Vagina (tissue), 2 donors: Measurements from ENCODE around the gene NUTM1. TPM values are rescaled to one million over a fixed set of nuclear protein-coding genes. Genes with fewer than 3 reads are reported as not detected.

Experiments used
- DNase-seq, 2 donors: peaks; one replicate each; pipeline ENCODE4 v3.0.0-alpha.2; 2017; ENCODE audit errors: extremely low spot score in 2 of 2
- H3K27ac ChIP-seq: fragments of 200-600 bp; sonication (generic); one replicate; pipeline ENCODE4 v1.5.1; 2019
- H3K27me3 ChIP-seq: fragments of 200-600 bp; sonication (generic); one replicate; pipeline ENCODE4 v1.5.1; 2019
- H3K36me3 ChIP-seq, 2 donors: fragments of 200-600 bp; sonication (generic); one replicate each; pipeline ENCODE4 v1.5.1; 2017 to 2019
- H3K4me1 ChIP-seq: fragments of 200-600 bp; sonication (generic); one replicate; pipeline ENCODE4 v1.5.1; 2019
- H3K4me3 ChIP-seq, 2 donors: fragments of 200-600 bp; sonication (generic); 1 replicate in 1 of 2; 2 replicates in 1 of 2; pipeline ENCODE4 v1.5.1; 2016 to 2019
- H3K9me3 ChIP-seq: fragments of 200-600 bp; sonication (generic); one replicate; pipeline ENCODE4 v1.5.1; 2019
- CTCF ChIP-seq, 3 experiments: fragments of 450-650 bp in 2 of 3; fragments of 200-600 bp in 1 of 3; sonication (generic) in 1 of 3; IDR thresholded peaks; one replicate each; pipeline ENCODE4 v1.5.1; 2017 to 2019; ENCODE audit warnings: antibody characterized with exemption in 3 of 3, mild to moderate bottlenecking in 2 of 3, moderate library complexity in 2 of 3
- POLR2A ChIP-seq, 2 donors: fragments of 450-650 bp; IDR thresholded peaks; one replicate each; pipeline ENCODE4 v1.6.1; 2017; ENCODE audit warnings: antibody characterized with exemption in 2 of 2, mild to moderate bottlenecking in 2 of 2, moderate library complexity in 2 of 2
- POLR2AphosphoS5 ChIP-seq, 2 donors: sonication (generic); formaldehyde crosslinking; IDR thresholded peaks; one replicate each; pipeline ENCODE4 v1.9.0; 2017; ENCODE audit warnings: antibody characterized with exemption in 2 of 2, mild to moderate bottlenecking in 2 of 2, low read depth in 1 of 2; ENCODE audit not compliant: insufficient read depth in 1 of 2
- intact Hi-C: fragments of 100-400 bp; cut with DNase I; formaldehyde crosslinking; loops from one replicate; pipeline ENCODE4 v1.15.1; 2023
- total RNA-seq: library from RNA; depleted of rRNA; stranded (reverse); fragments of >200 nt; gene quantifications from one replicate; pipeline ENCODE4 v1.2.3, GENCODE V29; 2016

The NUTM1 gene
- total RNA-seq: not detected

GRCh38 chr15:34342737-34343575 lies at the start of gene NUTM1, which contains the start of gene NOP10:
Gene NUTM1 (plus strand): TSS chr15:34343315. CDS start chr15:34343697, 382 bp downstream.
Gene NOP10 (minus strand): TSS chr15:34343136. CDS start chr15:34343073, 63 bp downstream.
- intact Hi-C loops: loop anchor here (2.0 kb wide), 1 partner anchor 24 kb away; the partner anchor contains the start of gene LPCAT4
- TF ChIP-seq POLR2A (IDR thresholded peaks at IDR 0.05) (peak in 1 of 2 donors; percentile 53), CTCF (IDR thresholded peaks at IDR 0.05) (peak; percentile 79 to 92 (median 80)), POLR2AphosphoS5 (IDR thresholded peaks at IDR 0.05; ENCODE audit: insufficient read depth in 1 of 2, low read depth in 1 of 2) (peak; percentile 79 to 99)
- Histone ChIP-seq H3K27me3 (no peaks in the 10 kb centered on the region), H3K4me1 (peaks cover 30% of the 10 kb centered on the region), H3K27ac (peak within 1 kb of the TSS; percentile 65), H3K9me3 (no peaks in the 10 kb centered on the region), H3K4me3 (peak within 1 kb of the TSS; percentile 58 to 71), H3K36me3 (peaks cover 0 to 7% of the 10 kb centered on the region in 2 donors)
- DNase-seq: peak in 1 of 2 donors; percentile 95

GRCh38 chr15:34297059-34297458 lies 46.1 kb upstream of the NUTM1 start:
- Histone ChIP-seq H3K36me3 (no peaks in the 10 kb centered on the region), H3K27me3 (no peaks in the 10 kb centered on the region), H3K4me3 (no peak overlapping the region), H3K4me1 (peaks cover 23% of the 10 kb centered on the region), H3K27ac (no peak overlapping the region), H3K9me3 (no peaks in the 10 kb centered on the region)
- intact Hi-C loops: no loop called here
- TF ChIP-seq POLR2AphosphoS5 (IDR thresholded peaks at IDR 0.05; ENCODE audit: insufficient read depth in 1 of 2, low read depth in 1 of 2): no peak
- no peak for TF ChIP-seq CTCF (IDR thresholded peaks at IDR 0.05)
- no peak for TF ChIP-seq POLR2A (IDR thresholded peaks at IDR 0.05)
- DNase-seq: no peak

- TF ChIP-seq POLR2AphosphoS5 (IDR thresholded peaks at IDR 0.05; ENCODE audit: insufficient read depth in 1 of 2, low read depth in 1 of 2): no peak
- no peak for TF ChIP-seq CTCF (IDR thresholded peaks at IDR 0.05)
- TF ChIP-seq POLR2A (IDR thresholded peaks at IDR 0.05): no peak
- Histone ChIP-seq H3K4me1 (peaks cover 23% of the 10 kb centered on the region), H3K36me3 (no peaks in the 10 kb centered on the region), H3K4me3 (no peak overlapping the region), H3K27me3 (no peaks in the 10 kb centered on the region), H3K9me3 (no peaks in the 10 kb centered on the region), H3K27ac (no peak overlapping the region)
- DNase-seq: no peak
- intact Hi-C loops: no loop called here
Observed at GRCh38 chr15:34301058-34301457, 42.1 kb upstream of the NUTM1 start.

- no peak for TF ChIP-seq POLR2A (IDR thresholded peaks at IDR 0.05)
- TF ChIP-seq POLR2AphosphoS5 (IDR thresholded peaks at IDR 0.05; ENCODE audit: insufficient read depth in 1 of 2, low read depth in 1 of 2): no peak
- no peak for TF ChIP-seq CTCF (IDR thresholded peaks at IDR 0.05)
- Histone ChIP-seq H3K9me3 (no peaks in the 10 kb centered on the region), H3K36me3 (no peaks in the 10 kb centered on the region), H3K27ac (no peak overlapping the region), H3K27me3 (no peaks in the 10 kb centered on the region), H3K4me1 (no peaks in the 10 kb centered on the region), H3K4me3 (no peak overlapping the region)
- intact Hi-C loops: no loop called here
- no peak for DNase-seq
Observed at GRCh38 chr15:34304613-34305012, 38.5 kb upstream of the NUTM1 start.

- Histone ChIP-seq H3K9me3 (no peaks in the 10 kb centered on the region), H3K27ac (no peak overlapping the region), H3K4me1 (peaks cover 6% of the 10 kb centered on the region), H3K27me3 (no peaks in the 10 kb centered on the region), H3K36me3 (no peaks in the 10 kb centered on the region), H3K4me3 (no peak overlapping the region)
- TF ChIP-seq CTCF (IDR thresholded peaks at IDR 0.05): no peak
- TF ChIP-seq POLR2A (IDR thresholded peaks at IDR 0.05): no peak
- no peak for TF ChIP-seq POLR2AphosphoS5 (IDR thresholded peaks at IDR 0.05; ENCODE audit: insufficient read depth in 1 of 2, low read depth in 1 of 2)
- DNase-seq: no peak
- intact Hi-C loops: no loop called here
Observed at GRCh38 chr15:34311563-34311962, 31.6 kb upstream of the NUTM1 start.
